ENCODE results near the gene PUM1. TPM values are rescaled to one million over a fixed set of nuclear protein-coding genes. Genes with fewer than 3 reads are reported as not detected.

PUM1 gene
- total and polyA plus RNA-seq, 10 of the 15 experiments (the other 5 are each of a cell fraction or from before 2014, with no cell fraction given): 21.4 to 75.3 (median 42.4) TPM

- H4K20me1 ChIP-seq (ENCODE audit: control insufficient read depth, insufficient read depth): no peaks in the 10 kb centered on the region
- H3K4me2 ChIP-seq (ENCODE audit: control insufficient read depth, insufficient read depth): no peak overlapping the region
- FAIRE-seq: no peak
- no peak overlapping the region for H3K27ac ChIP-seq (ENCODE audit: control insufficient read depth, insufficient read depth)
- peaks cover 10 to 12% of the 10 kb centered on the region in 2 experiments; a peak in 3 of 4 replicates for H3K36me3 ChIP-seq (ENCODE audit: control insufficient read depth in 2 of 2, insufficient read depth in 2 of 2, low read length in 1 of 2)
- ChIA-PET POLR2A (no interaction called here), CTCF (interaction anchor here (0.7 to 12.7 kb wide), 7 partner anchors 12 to 210 kb away, joined by 3 to 119 read pairs (median 9); no protein-coding TSS in a partner anchor), SMC1A (ENCODE audit: uncharacterized antibody, unreplicated experiment) (interaction anchor here (0.6 to 6.4 kb wide), 4 partner anchors 12 to 142 kb away, joined by 3 to 49 read pairs (median 3); no protein-coding TSS in a partner anchor), RAD21 (ENCODE audit: unreplicated experiment) (interaction anchor here (0.8 to 1.5 kb wide), 4 partner anchors 129 to 418 kb away, joined by 3 to 5 read pairs (median 4); no protein-coding TSS in a partner anchor)
- in situ Hi-C loops (cut with MboI): no loop called here
- intact Hi-C loops (cut with micrococcal nuclease; ENCODE audit: unreplicated experiment): loop anchor here (2.0 to 5.0 kb wide), 3 partner anchors 128 to 211 kb away; no protein-coding TSS in a partner anchor
- no peaks in the 10 kb centered on the region for H3K9me3 ChIP-seq (replicated peaks; ENCODE audit: control insufficient read depth, insufficient read depth, low read length)
- BruUV-seq (replicated peaks): no TSS peak
- DNase-seq (ENCODE audit: low read depth, low spot score): no peak
- WGBS (ENCODE audit: insufficient coverage, insufficient replicate concordance, low lambda C conversion rate, missing lambda C conversion rate): 98% methylated on average over 8 of the region's 8 CpGs
- H3K9ac ChIP-seq (ENCODE audit: control insufficient read depth, insufficient read depth, low read length): no peak overlapping the region
- H3K4me3 ChIP-seq: no peak overlapping the region
- TF ChIP-seq POLR2AphosphoS2 (IDR thresholded peaks at IDR 0.05; ENCODE audit: low read depth, low read length) (peak; percentile 30; the same call in 1 of the 2 replicates), CEBPB (IDR thresholded peaks at IDR 0.05; ENCODE audit: borderline replicate concordance in 1 of 2, low read depth in 2 of 2, low read length in 2 of 2) (no peak), ZNF207 (IDR thresholded peaks at IDR 0.05; ENCODE audit: borderline replicate concordance) (no peak)
- no peak overlapping the region for H2AFZ ChIP-seq (ENCODE audit: control insufficient read depth, low read depth, low read length)
- no peaks in the 10 kb centered on the region; the same call in 1 of the 2 replicates for H3K4me1 ChIP-seq (ENCODE audit: control insufficient read depth, insufficient read depth, low read length)
- ATAC-seq: peak; percentile 19
- H3K27me3 ChIP-seq (replicated peaks in 1 of 2; ENCODE audit: control insufficient read depth in 2 of 2, insufficient read depth in 2 of 2, low read length in 1 of 2): no peaks in the 10 kb centered on the region
- no peaks in the 10 kb centered on the region for H3K79me2 ChIP-seq (ENCODE audit: control insufficient read depth, insufficient read depth, low read length)
These were observed 135.5 kb downstream of the PUM1 start for GRCh38 chr1:30929944-30930525.

GRCh38 chr1:30929135-30929889 lies 136.2 kb downstream of the PUM1 start:
- H3K27me3 ChIP-seq (replicated peaks in 1 of 2; ENCODE audit: control insufficient read depth in 2 of 2, insufficient read depth in 2 of 2, low read length in 1 of 2): no peaks in the 10 kb centered on the region
- DNase-seq (ENCODE audit: low read depth, low spot score) (no peak), FAIRE-seq (peak; percentile 96), ATAC-seq (peak; percentile 91)
- H3K79me2 ChIP-seq (ENCODE audit: control insufficient read depth, insufficient read depth, low read length): no peaks in the 10 kb centered on the region
- H3K9ac ChIP-seq (ENCODE audit: control insufficient read depth, insufficient read depth, low read length): no peak overlapping the region
- ChIA-PET SMC1A (ENCODE audit: uncharacterized antibody, unreplicated experiment) (interaction anchor here (0.6 to 6.4 kb wide), 11 partner anchors 10 to 150 kb away, joined by 3 to 49 read pairs (median 5); no protein-coding TSS in a partner anchor), POLR2A (no interaction called here), CTCF (interaction anchor here (1.0 to 12.7 kb wide), 14 partner anchors 10 to 209 kb away, joined by 3 to 119 read pairs (median 8); no protein-coding TSS in a partner anchor), RAD21 (ENCODE audit: unreplicated experiment) (interaction anchor here (0.7 to 1.8 kb wide), 12 partner anchors 15 to 419 kb away, joined by 3 to 19 read pairs (median 4); no protein-coding TSS in a partner anchor)
- no peak overlapping the region for H3K27ac ChIP-seq (ENCODE audit: control insufficient read depth, insufficient read depth)
- no peaks in the 10 kb centered on the region; the same call in 1 of the 2 replicates for H3K4me1 ChIP-seq (ENCODE audit: control insufficient read depth, insufficient read depth, low read length)
- 39% methylated on average over 6 of the region's 6 CpGs for WGBS (ENCODE audit: insufficient coverage, insufficient replicate concordance, low lambda C conversion rate, missing lambda C conversion rate)
- in situ Hi-C loops (cut with MboI): no loop called here
- intact Hi-C loops (cut with micrococcal nuclease; ENCODE audit: unreplicated experiment): loop anchor here (2.0 to 5.0 kb wide), 3 partner anchors 127 to 211 kb away; no protein-coding TSS in a partner anchor
- no TSS peak for BruUV-seq (replicated peaks)
- H3K4me3 ChIP-seq: no peak overlapping the region
- no peak overlapping the region for H3K4me2 ChIP-seq (ENCODE audit: control insufficient read depth, insufficient read depth)
- H3K36me3 ChIP-seq (ENCODE audit: control insufficient read depth in 2 of 2, insufficient read depth in 2 of 2, low read length in 1 of 2): peaks cover 8 to 12% of the 10 kb centered on the region in 2 experiments; a peak in 3 of 4 replicates
- no peaks in the 10 kb centered on the region for H4K20me1 ChIP-seq (ENCODE audit: control insufficient read depth, insufficient read depth)
- H3K9me3 ChIP-seq (replicated peaks; ENCODE audit: control insufficient read depth, insufficient read depth, low read length): no peaks in the 10 kb centered on the region
- H2AFZ ChIP-seq (ENCODE audit: control insufficient read depth, low read depth, low read length): no peak overlapping the region
- no peak for TF ChIP-seq IKZF1 (conservative IDR thresholded peaks at IDR 0.05)
- no peak for TF ChIP-seq MAX (IDR thresholded peaks at IDR 0.05; ENCODE audit: low read depth, low read length)
- TF ChIP-seq SMARCA5 (IDR thresholded peaks at IDR 0.05): no peak
- no peak for TF ChIP-seq ZNF622 (IDR thresholded peaks at IDR 0.05)
- TF ChIP-seq PBX3 (IDR thresholded peaks at IDR 0.05; ENCODE audit: insufficient replicate concordance, low read depth, low read length): peak; percentile 24
- TF ChIP-seq CHD2 (IDR thresholded peaks at IDR 0.05; ENCODE audit: borderline replicate concordance, low read depth, low read length): 0 out of 2 replicates have a peak, but pooled peaks have one; percentile 12
- TF ChIP-seq PML (IDR thresholded peaks at IDR 0.05; ENCODE audit: low read length): 0 out of 2 replicates have a peak, but pooled peaks have one; percentile 28
- TF ChIP-seq RAD21 (IDR thresholded peaks at IDR 0.05; ENCODE audit: insufficient read depth, low read depth, low read length): peak; percentile 78

All from GM12878 (cell line).